ENCODE data around the gene TBC1D24.
A peak's percentile ranks its signal among the peaks of the same experiment; 100 is the strongest.

DNA sequence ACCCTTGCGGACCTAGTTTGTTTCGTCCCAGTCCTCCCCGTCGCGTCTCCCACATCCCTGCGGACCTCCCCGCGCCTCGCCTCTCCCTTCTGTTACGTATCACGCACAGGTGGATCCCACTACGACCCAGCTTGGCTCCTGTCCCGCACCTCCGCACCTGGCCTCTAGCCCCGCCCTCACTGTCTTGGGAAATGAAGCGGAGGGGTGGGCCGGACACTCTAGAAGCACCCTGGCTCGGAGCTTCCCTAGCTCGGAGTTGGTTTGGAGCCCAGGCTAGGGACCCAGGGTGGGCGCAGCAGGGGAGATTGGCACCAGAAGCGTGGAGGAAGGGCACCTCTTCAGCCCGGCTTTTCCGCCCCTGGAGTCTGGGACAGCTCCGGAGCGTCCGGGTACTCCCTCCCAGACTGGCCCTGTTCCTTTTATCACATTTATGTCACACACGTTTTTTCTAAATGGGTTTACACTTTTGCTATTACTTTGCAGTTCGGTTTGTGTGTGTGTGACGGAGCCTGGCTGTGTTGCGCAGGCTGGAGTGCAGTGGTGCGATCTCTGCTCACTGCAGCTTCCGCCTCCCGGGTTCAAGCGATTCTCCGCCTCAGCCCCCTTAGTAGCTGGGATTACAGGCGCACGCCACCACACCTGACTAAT, 57.7 kb downstream of the TBC1D24 start:
- TF ChIP-seq, protein P1, sequence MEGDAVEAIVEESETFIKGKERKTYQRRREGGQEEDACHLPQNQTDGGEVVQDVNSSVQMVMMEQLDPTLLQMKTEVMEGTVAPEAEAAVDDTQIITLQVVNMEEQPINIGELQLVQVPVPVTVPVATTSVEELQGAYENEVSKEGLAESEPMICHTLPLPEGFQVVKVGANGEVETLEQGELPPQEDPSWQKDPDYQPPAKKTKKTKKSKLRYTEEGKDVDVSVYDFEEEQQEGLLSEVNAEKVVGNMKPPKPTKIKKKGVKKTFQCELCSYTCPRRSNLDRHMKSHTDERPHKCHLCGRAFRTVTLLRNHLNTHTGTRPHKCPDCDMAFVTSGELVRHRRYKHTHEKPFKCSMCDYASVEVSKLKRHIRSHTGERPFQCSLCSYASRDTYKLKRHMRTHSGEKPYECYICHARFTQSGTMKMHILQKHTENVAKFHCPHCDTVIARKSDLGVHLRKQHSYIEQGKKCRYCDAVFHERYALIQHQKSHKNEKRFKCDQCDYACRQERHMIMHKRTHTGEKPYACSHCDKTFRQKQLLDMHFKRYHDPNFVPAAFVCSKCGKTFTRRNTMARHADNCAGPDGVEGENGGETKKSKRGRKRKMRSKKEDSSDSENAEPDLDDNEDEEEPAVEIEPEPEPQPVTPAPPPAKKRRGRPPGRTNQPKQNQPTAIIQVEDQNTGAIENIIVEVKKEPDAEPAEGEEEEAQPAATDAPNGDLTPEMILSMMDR (IDR thresholded peaks at IDR 0.05) = no peak
- TF ChIP-seq POLR2A (IDR thresholded peaks at IDR 0.05) = peak in 1 of 2 donors; percentile 19

Data from heart left ventricle (tissue), 13 donors.